HG03095 (cell line): ENCODE measurements around the gene PABPN1.
A peak's percentile ranks its signal among the peaks of the same experiment; 100 is the strongest.

ENCODE experiments used
- ATAC-seq: cut with Tn5 transposase; IDR thresholded peaks from one replicate; pipeline ENCODE4 v1.9.1; 2021; ENCODE audit warnings: moderate library complexity; ENCODE audit not compliant: unreplicated experiment

The PABPN1 gene

GRCh38 chr14:23300687-23301223, 20.5 kb upstream of the PABPN1 start:
- no peak for ATAC-seq

- ATAC-seq = peak; percentile 72
These were observed 19.8 kb upstream of the PABPN1 start for GRCh38 chr14:23301288-23301968.

GRCh38 chr14:23301969-23302289, 19.3 kb upstream of the PABPN1 start:
- peak; percentile 4 for ATAC-seq

- peak; percentile 34 for ATAC-seq
These were observed 18.7 kb upstream of the PABPN1 start, which contains the start of gene PPP1R3E for GRCh38 chr14:23302290-23303225. PPP1R3E (minus strand) TSS chr14:23302859; CDS start chr14:23302576, 283 bp downstream.

- peak; percentile 27 for ATAC-seq
These were observed 14.7 kb upstream of the PABPN1 start, which contains the start of gene BCL2L2 for GRCh38 chr14:23306412-23307145. BCL2L2 (plus strand) TSS chr14:23306833; CDS start chr14:23307768, 935 bp downstream.

GRCh38 chr14:23307146-23307530, 14.1 kb upstream of the PABPN1 start:
- ATAC-seq = no peak

GRCh38 chr14:23307687-23308644, 13.3 kb upstream of the PABPN1 start:
- ATAC-seq = no peak

- no peak for ATAC-seq
These were observed 12.4 kb upstream of the PABPN1 start for GRCh38 chr14:23308721-23309445.

GRCh38 chr14:23310546-23310945, 10.7 kb upstream of the PABPN1 start:
- no peak for ATAC-seq

- no peak for ATAC-seq
These were observed 5.0 kb upstream of the PABPN1 start for GRCh38 chr14:23316300-23316699.

- no peak for ATAC-seq
These were observed 1.3 kb upstream of the PABPN1 start for GRCh38 chr14:23319746-23320583.

GRCh38 chr14:23321572-23322547, 603 bp downstream of the PABPN1 start:
- peak; percentile 2 for ATAC-seq

- ATAC-seq = no peak
These were observed 1.6 kb downstream of the PABPN1 start for GRCh38 chr14:23322568-23323517.

GRCh38 chr14:23323838-23324454, 2.7 kb downstream of the PABPN1 start:
- ATAC-seq = no peak

- ATAC-seq = no peak
These were observed 3.2 kb downstream of the PABPN1 start for GRCh38 chr14:23324455-23324846.

GRCh38 chr14:23324993-23325392, 3.7 kb downstream of the PABPN1 start:
- ATAC-seq = no peak
